ENCODE results near the gene APC2. TPM values are rescaled to one million over a fixed set of nuclear protein-coding genes. Genes with fewer than 3 reads are reported as not detected.
A peak's percentile ranks its signal among the peaks of the same experiment; 100 is the strongest.

The APC2 gene
- total RNA-seq, 1 donor from 2014 or later, result 1.3 TPM

DNA sequence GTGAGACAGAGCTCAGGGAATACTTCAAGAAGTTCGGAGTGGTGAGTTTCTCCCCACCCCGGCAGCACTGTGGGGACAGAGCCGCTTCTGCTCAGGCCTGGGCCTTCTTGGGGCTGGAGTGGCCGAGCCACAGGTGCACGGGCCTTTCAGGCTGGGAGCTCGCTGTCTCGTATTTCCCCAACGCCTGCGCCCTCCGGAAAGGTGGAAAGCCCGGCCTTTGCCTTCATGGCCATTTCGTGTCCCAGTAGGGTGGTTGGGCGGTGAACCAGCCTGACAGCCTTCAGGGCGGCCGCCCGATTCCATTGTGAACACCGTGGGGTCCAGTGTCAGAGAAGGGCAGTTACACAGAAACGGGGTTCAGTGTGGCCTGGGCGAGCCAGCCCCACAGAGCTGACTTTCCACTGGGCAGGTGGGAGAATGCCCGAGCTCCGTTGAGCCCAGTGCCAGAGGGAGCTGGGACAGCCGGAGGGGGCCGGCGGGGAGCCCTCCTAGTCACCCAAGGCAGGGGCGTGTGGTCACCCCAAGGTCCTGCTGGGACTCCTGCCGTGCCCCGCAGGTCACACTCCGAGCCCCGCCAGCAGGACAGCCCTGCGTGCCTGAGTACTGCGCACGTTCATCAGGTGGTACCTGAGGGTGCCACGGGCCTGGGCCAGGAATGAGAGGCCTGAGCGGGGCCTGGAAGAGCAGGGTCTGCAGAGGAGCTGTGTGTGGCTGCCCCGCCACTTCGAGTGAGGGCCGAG is 28.5 kb upstream of the APC2 start:
- H3K36me3 ChIP-seq, result no peaks in the 10 kb centered on the region
- no peak overlapping the region for H3K27ac ChIP-seq
- DNase-seq (ENCODE audit: low spot score), result no peak
- no peak overlapping the region for H3K4me2 ChIP-seq
- Mint-ChIP-seq H3K36me3 (peaks cover 35% of the 10 kb centered on the region), H3K4me3 (no peak overlapping the region), H3K4me1 (peaks cover 55% of the 10 kb centered on the region), H3K27ac (no peak overlapping the region), H3K9me3 (no peaks in the 10 kb centered on the region), H3K27me3 (ENCODE audit: insufficient read depth, low read depth) (peaks cover 4% of the 10 kb centered on the region)
- H3K79me2 ChIP-seq (ENCODE audit: low read depth), result peaks cover 85% of the 10 kb centered on the region
- H3F3A ChIP-seq (ENCODE audit: low read depth), result peaks cover 8% of the 10 kb centered on the region
- H3K27me3 ChIP-seq, result no peaks in the 10 kb centered on the region
- no peaks in the 10 kb centered on the region for H3K9me3 ChIP-seq (ENCODE audit: low read depth)
- peaks cover 14% of the 10 kb centered on the region for H3K4me1 ChIP-seq
- no peak overlapping the region for H3K9ac ChIP-seq
- TF ChIP-seq EZH2phosphoT487 (IDR thresholded peaks at IDR 0.05), result no peak
- TF ChIP-seq EZH2 (IDR thresholded peaks at IDR 0.05), result no peak
- no peak for TF ChIP-seq CTCF (IDR thresholded peaks at IDR 0.05)
- H2AFZ ChIP-seq (replicated peaks), result no peak overlapping the region
- H4K20me1 ChIP-seq (ENCODE audit: low read depth), result peaks cover 93% of the 10 kb centered on the region
- no peak overlapping the region for H3K4me3 ChIP-seq

DNA sequence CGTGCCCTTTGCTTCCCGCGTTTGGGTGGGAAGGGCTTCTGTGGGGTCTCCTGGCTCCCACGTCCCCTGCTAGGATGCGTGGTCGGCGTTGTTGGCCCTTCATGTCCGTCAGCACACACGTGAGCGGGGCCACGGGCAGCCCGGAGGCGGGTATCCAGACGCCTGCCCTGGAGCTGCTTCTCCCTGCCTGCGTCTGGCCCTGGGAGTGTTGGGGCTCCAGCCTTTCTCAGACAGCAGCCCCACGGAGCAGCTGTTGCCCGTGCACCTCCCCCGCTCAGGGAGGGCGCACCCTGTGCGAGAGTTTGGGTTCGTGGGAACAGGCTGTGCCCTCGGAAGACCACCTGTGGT is 28.0 kb upstream of the APC2 start:
- H3K9ac ChIP-seq, result no peak overlapping the region
- peaks cover 4% of the 10 kb centered on the region for H3K27me3 Mint-ChIP-seq (ENCODE audit: insufficient read depth, low read depth)
- H3K9me3 Mint-ChIP-seq, result no peaks in the 10 kb centered on the region
- H3K27ac Mint-ChIP-seq, result no peak overlapping the region
- H3K9me3 ChIP-seq (ENCODE audit: low read depth), result no peaks in the 10 kb centered on the region
- H3K79me2 ChIP-seq (ENCODE audit: low read depth), result peaks cover 85% of the 10 kb centered on the region
- peaks cover 56% of the 10 kb centered on the region for H3K4me1 Mint-ChIP-seq
- peaks cover 35% of the 10 kb centered on the region for H3K36me3 Mint-ChIP-seq
- no peak overlapping the region for H3K4me2 ChIP-seq
- H3K36me3 ChIP-seq, result no peaks in the 10 kb centered on the region
- peaks cover 13% of the 10 kb centered on the region for H3K4me1 ChIP-seq
- no peaks in the 10 kb centered on the region for H3K27me3 ChIP-seq
- H3K4me3 ChIP-seq, result no peak overlapping the region
- H2AFZ ChIP-seq (replicated peaks), result no peak overlapping the region
- H3K27ac ChIP-seq, result no peak overlapping the region
- no peak for DNase-seq (ENCODE audit: low spot score)
- TF ChIP-seq EZH2phosphoT487 (IDR thresholded peaks at IDR 0.05) (no peak), EZH2 (IDR thresholded peaks at IDR 0.05) (no peak), CTCF (IDR thresholded peaks at IDR 0.05) (no peak)
- peaks cover 8% of the 10 kb centered on the region for H3F3A ChIP-seq (ENCODE audit: low read depth)
- H4K20me1 ChIP-seq (ENCODE audit: low read depth), result peaks cover 93% of the 10 kb centered on the region
- H3K4me3 Mint-ChIP-seq, result no peak overlapping the region

DNA sequence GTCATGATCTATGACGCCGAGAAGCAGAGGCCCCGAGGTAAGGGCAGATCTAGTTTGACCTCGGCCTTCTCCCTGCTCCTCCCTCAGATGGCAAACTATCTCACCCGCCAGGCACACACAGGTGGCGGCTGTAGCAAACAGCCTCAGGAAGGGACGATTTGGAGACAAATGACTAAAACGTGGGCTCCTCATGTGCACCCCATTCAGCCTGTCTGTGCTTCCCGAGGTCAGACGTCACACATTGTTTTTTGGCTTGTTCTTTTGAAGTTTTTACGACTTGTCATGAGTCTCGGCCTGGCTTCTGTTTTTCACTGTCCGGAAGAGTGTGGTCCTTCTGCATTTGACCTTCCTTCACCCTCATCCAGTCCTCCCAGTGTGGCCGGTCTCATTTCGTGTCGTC is 27.6 kb upstream of the APC2 start:
- Histone ChIP-seq H3K27me3 (no peaks in the 10 kb centered on the region), H2AFZ (replicated peaks) (no peak overlapping the region), H3K36me3 (no peaks in the 10 kb centered on the region), H3K4me2 (no peak overlapping the region), H3K79me2 (ENCODE audit: low read depth) (peaks cover 84% of the 10 kb centered on the region), H3K27ac (no peak overlapping the region), H3K9ac (no peak overlapping the region), H3K4me1 (peaks cover 13% of the 10 kb centered on the region), H3K4me3 (no peak overlapping the region), H3F3A (ENCODE audit: low read depth) (peaks cover 8% of the 10 kb centered on the region), H3K9me3 (ENCODE audit: low read depth) (no peaks in the 10 kb centered on the region), H4K20me1 (ENCODE audit: low read depth) (peaks cover 93% of the 10 kb centered on the region)
- Mint-ChIP-seq H3K4me3 (peak overlapping the region; percentile 38), H3K9me3 (no peaks in the 10 kb centered on the region), H3K36me3 (peaks cover 32% of the 10 kb centered on the region), H3K4me1 (peaks cover 54% of the 10 kb centered on the region), H3K27ac (no peak overlapping the region), H3K27me3 (ENCODE audit: insufficient read depth, low read depth) (peaks cover 4% of the 10 kb centered on the region)
- no peak for DNase-seq (ENCODE audit: low spot score)
- TF ChIP-seq EZH2phosphoT487 (IDR thresholded peaks at IDR 0.05) (no peak), EZH2 (IDR thresholded peaks at IDR 0.05) (no peak), CTCF (IDR thresholded peaks at IDR 0.05) (no peak)
